ENCODE data around the gene JAG2.

JAG2 gene

DNA sequence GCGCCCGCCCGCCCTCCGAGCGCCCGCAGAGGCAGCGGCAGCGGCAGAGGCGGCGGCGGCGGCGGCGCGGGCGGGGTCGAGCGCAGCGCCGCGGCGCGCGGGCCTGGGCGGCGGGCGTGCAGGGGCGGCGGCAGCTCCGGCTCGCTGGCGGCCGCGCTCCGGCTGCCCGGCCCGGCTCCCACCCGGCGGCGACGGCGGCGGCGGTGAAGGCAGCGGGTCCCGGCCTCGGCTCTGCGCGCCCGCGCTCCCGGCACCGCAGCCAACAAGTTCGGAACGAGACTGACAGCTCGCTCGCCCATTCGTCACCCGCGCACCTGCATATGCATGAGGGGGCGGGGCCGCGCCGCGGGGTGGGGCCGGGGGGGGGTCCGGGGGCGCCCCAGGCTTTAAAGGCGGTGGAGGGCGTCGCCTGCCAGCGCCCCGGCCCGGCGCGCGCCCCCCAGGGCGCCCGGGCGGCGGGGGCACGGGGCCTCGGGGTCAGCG, at the start of gene JAG2:
Gene JAG2, minus strand, starts transcription at position 281 of the 483 bp plus-strand sequence. CDS start 356 bp downstream, outside the sequence.
- H3K27me3 Mint-ChIP-seq: peaks cover 8% of the 10 kb centered on the region
- peak within 1 kb of the TSS; percentile 80 for H3K4me3 Mint-ChIP-seq
- H3K9me3 Mint-ChIP-seq: no peaks in the 10 kb centered on the region
- no peak within 1 kb of the TSS for H3K27ac Mint-ChIP-seq
- H3K36me3 Mint-ChIP-seq: no peaks in the 10 kb centered on the region
- peak; percentile 50 for ATAC-seq (ENCODE audit: low read depth)
- DNase-seq (ENCODE audit: low spot score in 2 of 2): no peak
- H3K4me1 Mint-ChIP-seq: peaks cover 13% of the 10 kb centered on the region

- H3K27me3 Mint-ChIP-seq: no peaks in the 10 kb centered on the region
- H3K4me1 Mint-ChIP-seq: peaks cover 7% of the 10 kb centered on the region
- peaks cover 24% of the 10 kb centered on the region for H3K36me3 Mint-ChIP-seq
- H3K27ac Mint-ChIP-seq: no peak overlapping the region
- DNase-seq (ENCODE audit: low spot score in 2 of 2): no peak
- H3K9me3 Mint-ChIP-seq: no peaks in the 10 kb centered on the region
- no peak for ATAC-seq (ENCODE audit: low read depth)
- H3K4me3 Mint-ChIP-seq: no peak overlapping the region
Measured at GRCh38 chr14:105217774-105218173, 49.2 kb upstream of the JAG2 start.

DNA sequence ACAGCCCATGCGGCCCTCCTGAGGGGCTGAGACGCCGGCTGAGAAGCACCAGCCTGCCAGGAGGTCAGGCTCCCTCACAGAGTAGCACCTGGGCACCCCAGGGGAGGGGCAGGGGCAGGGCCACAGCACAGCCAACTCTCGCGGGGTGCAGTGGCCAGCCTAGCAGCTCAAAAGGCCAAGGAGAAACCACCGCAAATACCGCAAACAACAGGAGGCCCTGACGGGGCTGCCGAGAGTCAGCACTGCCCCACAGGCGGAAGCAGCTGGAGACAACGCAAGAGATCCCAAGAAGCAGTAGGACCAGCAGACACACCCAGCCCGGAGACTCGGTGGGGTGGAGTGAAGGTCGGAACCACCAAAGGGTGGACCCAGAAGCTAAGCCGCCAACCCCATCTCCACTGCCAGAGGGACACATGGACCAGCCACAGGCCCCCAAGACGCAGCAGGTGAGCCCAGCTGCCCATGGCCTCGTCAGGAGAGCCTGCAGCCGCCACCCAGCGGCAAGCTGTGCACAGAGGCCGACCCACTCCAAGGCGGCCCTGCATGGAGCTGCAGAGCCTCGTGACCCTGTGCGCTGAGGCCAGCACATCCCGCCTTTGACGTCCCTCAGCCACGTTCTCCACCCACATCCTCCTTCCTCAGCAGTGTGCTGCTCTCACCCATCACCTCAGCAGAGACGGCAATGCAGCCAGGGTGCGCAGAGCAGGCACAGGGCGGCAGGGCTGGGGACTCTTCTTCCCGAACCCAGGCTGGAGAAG, 48.1 kb upstream of the JAG2 start:
- Mint-ChIP-seq H3K27me3 (no peaks in the 10 kb centered on the region), H3K27ac (no peak overlapping the region), H3K4me1 (peaks cover 7% of the 10 kb centered on the region), H3K9me3 (no peaks in the 10 kb centered on the region), H3K36me3 (peaks cover 26% of the 10 kb centered on the region), H3K4me3 (no peak overlapping the region)
- DNase-seq (ENCODE audit: low spot score in 2 of 2): no peak
- no peak for ATAC-seq (ENCODE audit: low read depth)

GRCh38 chr14:105215602-105216001, 47.0 kb upstream of the JAG2 start:
- Mint-ChIP-seq H3K27me3 (no peaks in the 10 kb centered on the region), H3K4me1 (peaks cover 7% of the 10 kb centered on the region), H3K4me3 (no peak overlapping the region), H3K9me3 (no peaks in the 10 kb centered on the region), H3K36me3 (peaks cover 23% of the 10 kb centered on the region), H3K27ac (no peak overlapping the region)
- no peak for DNase-seq (ENCODE audit: low spot score in 2 of 2)
- ATAC-seq (ENCODE audit: low read depth): no peak

GRCh38 chr14:105214324-105214915, 45.8 kb upstream of the JAG2 start:
- Mint-ChIP-seq H3K36me3 (peaks cover 26% of the 10 kb centered on the region), H3K4me1 (peaks cover 7% of the 10 kb centered on the region), H3K27ac (no peak overlapping the region), H3K4me3 (no peak overlapping the region), H3K27me3 (no peaks in the 10 kb centered on the region), H3K9me3 (no peaks in the 10 kb centered on the region)
- ATAC-seq (ENCODE audit: low read depth) (no peak), DNase-seq (ENCODE audit: low spot score in 2 of 2) (no peak)

GRCh38 chr14:105213361-105213760, 44.8 kb upstream of the JAG2 start:
- Mint-ChIP-seq H3K4me1 (peaks cover 7% of the 10 kb centered on the region), H3K9me3 (no peaks in the 10 kb centered on the region), H3K4me3 (no peak overlapping the region), H3K27me3 (no peaks in the 10 kb centered on the region), H3K36me3 (peaks cover 21% of the 10 kb centered on the region), H3K27ac (no peak overlapping the region)
- ATAC-seq (ENCODE audit: low read depth) (no peak), DNase-seq (ENCODE audit: low spot score in 2 of 2) (no peak)

GRCh38 chr14:105212541-105213300, 44.1 kb upstream of the JAG2 start:
- peaks cover 7% of the 10 kb centered on the region for H3K4me1 Mint-ChIP-seq
- DNase-seq (ENCODE audit: low spot score in 2 of 2) (no peak), ATAC-seq (ENCODE audit: low read depth) (no peak)
- H3K27me3 Mint-ChIP-seq: no peaks in the 10 kb centered on the region
- no peak overlapping the region for H3K27ac Mint-ChIP-seq
- H3K9me3 Mint-ChIP-seq: no peaks in the 10 kb centered on the region
- peaks cover 19% of the 10 kb centered on the region for H3K36me3 Mint-ChIP-seq
- H3K4me3 Mint-ChIP-seq: no peak overlapping the region

- H3K27me3 Mint-ChIP-seq: peaks cover under 1% of the 10 kb centered on the region
- peaks cover 7% of the 10 kb centered on the region for H3K4me1 Mint-ChIP-seq
- no peaks in the 10 kb centered on the region for H3K9me3 Mint-ChIP-seq
- peaks cover 16% of the 10 kb centered on the region for H3K36me3 Mint-ChIP-seq
- no peak for ATAC-seq (ENCODE audit: low read depth)
- H3K27ac Mint-ChIP-seq: no peak overlapping the region
- H3K4me3 Mint-ChIP-seq: no peak overlapping the region
- no peak for DNase-seq (ENCODE audit: low spot score in 2 of 2)
Measured at GRCh38 chr14:105211758-105212089, 43.1 kb upstream of the JAG2 start.

- Mint-ChIP-seq H3K4me1 (peaks cover 7% of the 10 kb centered on the region), H3K27me3 (peaks cover 4% of the 10 kb centered on the region), H3K27ac (no peak overlapping the region), H3K9me3 (no peaks in the 10 kb centered on the region), H3K36me3 (peaks cover 16% of the 10 kb centered on the region), H3K4me3 (no peak overlapping the region)
- no peak for DNase-seq (ENCODE audit: low spot score in 2 of 2)
- no peak for ATAC-seq (ENCODE audit: low read depth)
Measured at GRCh38 chr14:105211086-105211757, 42.6 kb upstream of the JAG2 start.

DNA sequence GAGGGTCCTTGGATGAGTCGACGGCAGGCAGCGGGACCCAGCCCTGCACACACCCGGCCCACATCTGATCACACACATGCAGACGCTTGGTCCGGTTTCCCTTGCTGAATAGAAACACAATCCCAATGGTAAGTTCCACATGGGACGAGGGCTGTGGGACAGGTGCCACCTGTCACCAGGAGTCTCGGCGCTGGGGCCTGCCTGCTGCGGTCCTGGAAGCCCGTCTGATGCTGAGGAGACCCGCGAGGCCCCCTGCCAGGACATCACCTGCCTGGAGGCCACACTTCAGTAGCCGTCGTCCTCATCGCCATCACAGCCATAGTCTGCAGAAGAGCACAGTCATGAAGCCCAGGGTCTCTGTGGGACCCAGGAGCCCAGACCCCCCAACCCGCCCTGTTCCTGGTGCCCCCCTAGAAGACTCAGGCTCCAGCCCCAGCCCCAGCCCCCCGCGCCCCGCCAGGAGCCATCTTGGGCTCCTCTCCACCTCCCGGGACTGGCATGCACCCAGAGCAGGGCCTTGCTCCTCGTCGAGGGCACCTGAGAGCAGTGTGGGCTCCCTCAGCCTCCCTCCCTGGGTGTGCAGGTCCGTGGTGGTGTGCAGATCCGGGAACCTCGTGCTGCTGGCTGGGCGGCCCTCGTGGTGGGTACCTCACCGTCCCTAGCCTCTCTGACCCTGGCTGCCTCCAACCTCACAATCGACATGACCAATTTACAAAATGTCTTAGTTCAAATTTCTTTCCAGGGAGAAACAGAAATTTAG, 41.9 kb upstream of the JAG2 start:
- Mint-ChIP-seq H3K27ac (no peak overlapping the region), H3K4me1 (peaks cover 2% of the 10 kb centered on the region), H3K4me3 (no peak overlapping the region), H3K27me3 (peaks cover 4% of the 10 kb centered on the region), H3K36me3 (peaks cover 11% of the 10 kb centered on the region), H3K9me3 (no peaks in the 10 kb centered on the region)
- DNase-seq (ENCODE audit: low spot score in 2 of 2) (no peak), ATAC-seq (ENCODE audit: low read depth) (no peak)

DNA sequence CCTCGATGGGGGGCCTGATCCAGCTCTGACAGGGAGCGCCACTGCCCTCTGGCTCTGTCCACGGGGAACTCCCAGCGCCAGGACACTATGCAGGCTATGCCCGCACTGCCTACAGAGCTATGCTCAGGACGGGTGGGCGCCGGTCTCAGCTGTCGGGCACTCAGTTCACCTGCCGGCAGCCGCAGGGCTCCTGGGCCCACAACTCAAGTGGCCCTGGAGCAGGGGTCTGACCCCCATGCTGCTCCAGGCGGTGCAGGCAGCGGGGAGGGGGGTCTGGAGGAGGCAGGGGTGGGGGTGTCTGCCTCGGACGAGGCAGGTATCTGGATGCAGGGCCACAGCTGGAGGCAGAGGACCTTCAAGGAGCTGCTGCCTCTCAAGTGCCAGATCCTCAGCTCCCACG, 41.1 kb upstream of the JAG2 start:
- H3K27me3 Mint-ChIP-seq: peaks cover 4% of the 10 kb centered on the region
- no peak for DNase-seq (ENCODE audit: low spot score in 2 of 2)
- no peak overlapping the region for H3K27ac Mint-ChIP-seq
- H3K9me3 Mint-ChIP-seq: no peaks in the 10 kb centered on the region
- peaks cover 8% of the 10 kb centered on the region for H3K36me3 Mint-ChIP-seq
- no peak overlapping the region for H3K4me3 Mint-ChIP-seq
- peaks cover under 1% of the 10 kb centered on the region for H3K4me1 Mint-ChIP-seq
- no peak for ATAC-seq (ENCODE audit: low read depth)

DNA sequence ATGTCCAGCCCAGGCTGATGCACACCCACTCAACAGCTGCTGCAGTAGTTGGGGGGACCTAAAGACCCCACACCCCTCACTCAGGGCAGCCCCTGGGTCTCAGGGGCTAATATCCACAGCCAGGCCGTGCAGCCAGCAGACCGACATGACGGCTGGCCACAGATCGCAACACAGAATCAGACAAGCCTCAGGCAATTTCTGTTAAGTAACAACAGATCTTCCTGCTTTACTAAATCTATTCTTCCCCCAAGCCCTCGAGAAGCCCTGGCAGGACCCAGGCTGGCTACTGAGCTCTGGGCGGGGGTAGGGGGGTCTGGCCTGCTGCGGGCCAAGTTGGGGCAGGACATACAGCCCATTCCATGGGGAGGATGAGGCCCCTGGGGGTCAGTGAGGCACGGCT, 40.5 kb upstream of the JAG2 start:
- no peak for ATAC-seq (ENCODE audit: low read depth)
- DNase-seq (ENCODE audit: low spot score in 2 of 2): no peak
- H3K27me3 Mint-ChIP-seq: peaks cover 8% of the 10 kb centered on the region
- no peak overlapping the region for H3K4me3 Mint-ChIP-seq
- H3K9me3 Mint-ChIP-seq: no peaks in the 10 kb centered on the region
- peaks cover 8% of the 10 kb centered on the region for H3K36me3 Mint-ChIP-seq
- H3K4me1 Mint-ChIP-seq: peaks cover 5% of the 10 kb centered on the region
- H3K27ac Mint-ChIP-seq: no peak overlapping the region

DNA sequence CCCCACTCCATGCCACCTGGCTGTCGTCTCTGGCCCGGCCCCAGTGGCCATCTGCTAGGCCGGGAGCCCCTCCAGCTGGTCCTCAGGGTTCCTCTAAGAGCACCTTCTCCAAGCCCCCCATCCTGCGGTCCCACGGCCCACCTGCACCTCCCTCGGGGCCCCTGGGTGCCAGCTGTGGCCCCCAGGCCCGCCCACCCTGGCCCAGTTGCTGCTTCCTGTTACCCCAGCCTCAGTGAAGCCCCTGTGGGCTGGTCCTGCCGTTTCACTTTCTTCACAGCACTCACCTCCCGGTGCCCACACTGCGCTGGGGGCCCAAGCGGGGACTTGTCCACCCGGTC, 40.1 kb upstream of the JAG2 start:
- ATAC-seq (ENCODE audit: low read depth) (no peak), DNase-seq (ENCODE audit: low spot score in 2 of 2) (no peak)
- Mint-ChIP-seq H3K4me1 (peaks cover 5% of the 10 kb centered on the region), H3K9me3 (no peaks in the 10 kb centered on the region), H3K27me3 (peaks cover 8% of the 10 kb centered on the region), H3K36me3 (peaks cover 8% of the 10 kb centered on the region), H3K27ac (no peak overlapping the region), H3K4me3 (no peak overlapping the region)
